Mucosa of descending colon (tissue), 3 donors: ENCODE data around the gene SFTPA1. TPM values are rescaled to one million over a fixed set of nuclear protein-coding genes. Genes with fewer than 3 reads are reported as not detected.

ENCODE experiments used
- total RNA-seq, 3 donors: library from RNA; stranded (reverse); fragmentation: NEBNext Ultra II Directional in 2 of 3; extraction: Animal tissue kit (Norgen Biotek cat#: 25700) in 2 of 3; gene quantifications; one replicate each; pipeline versions ENCODE4 v1.2.1 to v1.2.4, GENCODE V29; 2021 to 2023
- donor health status: DM: no; HTN: no; CAD: no; lungs with moderate emphysema.
- donor health status: DM: no; HTN: no; CAD: no.
- donor health status: DM: no; HTN: yes; CAD: no.

SFTPA1 gene
- total RNA-seq, 3 donors from 2014 or later: 0.60 to 1.0 TPM; not detected in 1

Other genes starting within 250 kb of the SFTPA1 start
- 100 to 1,000 TPM in 1 of 3 donors, 10 to 100 TPM in 1, 1 to 10 TPM in 1; 5.6 to 125 (median 22.8) TPM for gene ZCCHC24, start 165.3 kb upstream of the SFTPA1 start, total RNA-seq
- under 1 TPM; 0.09 to 0.87 (median 0.16) TPM for gene EIF5AL1, start 98.4 kb upstream of the SFTPA1 start, total RNA-seq
- gene SFTPA2, start 50.5 kb upstream of the SFTPA1 start, total RNA-seq: 1 to 10 TPM; 1.0 to 8.2 (median 2.8) TPM
- gene NUTM2B, start 92.3 kb downstream of the SFTPA1 start, total RNA-seq: 1 to 10 TPM in 2 of 3 donors, under 1 TPM in 1; 0.87 to 2.8 (median 1.0) TPM
- under 1 TPM in 1 of 3 donors, not detected in 2; 0.24 TPM for gene NUTM2E, start 215.8 kb downstream of the SFTPA1 start, total RNA-seq